ENCODE measurements around the gene SDC3.

SDC3 gene

GRCh38 chr1:30838996-30839395 lies 69.6 kb downstream of the SDC3 start:
- no peaks in the 10 kb centered on the region for H3K4me1 Mint-ChIP-seq (ENCODE audit: low read depth)
- no peak overlapping the region for H3K4me3 Mint-ChIP-seq
- no peaks in the 10 kb centered on the region for H3K36me3 Mint-ChIP-seq (ENCODE audit: low read depth)
- no peak overlapping the region for H3K27ac Mint-ChIP-seq
- peaks cover 57% of the 10 kb centered on the region for H3K27me3 Mint-ChIP-seq (ENCODE audit: low read depth)
- H3K9me3 Mint-ChIP-seq = no peaks in the 10 kb centered on the region

- no peak overlapping the region for H3K4me3 Mint-ChIP-seq
- peaks cover 59% of the 10 kb centered on the region for H3K27me3 Mint-ChIP-seq (ENCODE audit: low read depth)
- H3K27ac Mint-ChIP-seq = no peak overlapping the region
- no peaks in the 10 kb centered on the region for H3K4me1 Mint-ChIP-seq (ENCODE audit: low read depth)
- H3K36me3 Mint-ChIP-seq (ENCODE audit: low read depth) = no peaks in the 10 kb centered on the region
- H3K9me3 Mint-ChIP-seq = no peaks in the 10 kb centered on the region
Measured at GRCh38 chr1:30837653-30838052, 70.9 kb downstream of the SDC3 start.

- no peaks in the 10 kb centered on the region for H3K36me3 Mint-ChIP-seq (ENCODE audit: low read depth)
- no peak overlapping the region for H3K4me3 Mint-ChIP-seq
- H3K27me3 Mint-ChIP-seq (ENCODE audit: low read depth) = peaks cover 42% of the 10 kb centered on the region
- no peaks in the 10 kb centered on the region for H3K9me3 Mint-ChIP-seq
- no peak overlapping the region for H3K27ac Mint-ChIP-seq
- no peaks in the 10 kb centered on the region for H3K4me1 Mint-ChIP-seq (ENCODE audit: low read depth)
Measured at GRCh38 chr1:30834253-30834652, 74.3 kb downstream of the SDC3 start.

- Mint-ChIP-seq H3K4me3 (no peak overlapping the region), H3K27ac (no peak overlapping the region), H3K27me3 (ENCODE audit: low read depth) (peaks cover 45% of the 10 kb centered on the region), H3K4me1 (ENCODE audit: low read depth) (no peaks in the 10 kb centered on the region), H3K9me3 (no peaks in the 10 kb centered on the region), H3K36me3 (ENCODE audit: low read depth) (no peaks in the 10 kb centered on the region)
Measured at GRCh38 chr1:30830537-30830936, 78.0 kb downstream of the SDC3 start.

GRCh38 chr1:30829889-30830288 lies 78.7 kb downstream of the SDC3 start:
- no peaks in the 10 kb centered on the region for H3K36me3 Mint-ChIP-seq (ENCODE audit: low read depth)
- no peaks in the 10 kb centered on the region for H3K9me3 Mint-ChIP-seq
- peaks cover 51% of the 10 kb centered on the region for H3K27me3 Mint-ChIP-seq (ENCODE audit: low read depth)
- peaks cover under 1% of the 10 kb centered on the region for H3K4me1 Mint-ChIP-seq (ENCODE audit: low read depth)
- no peak overlapping the region for H3K27ac Mint-ChIP-seq
- no peak overlapping the region for H3K4me3 Mint-ChIP-seq

DNA sequence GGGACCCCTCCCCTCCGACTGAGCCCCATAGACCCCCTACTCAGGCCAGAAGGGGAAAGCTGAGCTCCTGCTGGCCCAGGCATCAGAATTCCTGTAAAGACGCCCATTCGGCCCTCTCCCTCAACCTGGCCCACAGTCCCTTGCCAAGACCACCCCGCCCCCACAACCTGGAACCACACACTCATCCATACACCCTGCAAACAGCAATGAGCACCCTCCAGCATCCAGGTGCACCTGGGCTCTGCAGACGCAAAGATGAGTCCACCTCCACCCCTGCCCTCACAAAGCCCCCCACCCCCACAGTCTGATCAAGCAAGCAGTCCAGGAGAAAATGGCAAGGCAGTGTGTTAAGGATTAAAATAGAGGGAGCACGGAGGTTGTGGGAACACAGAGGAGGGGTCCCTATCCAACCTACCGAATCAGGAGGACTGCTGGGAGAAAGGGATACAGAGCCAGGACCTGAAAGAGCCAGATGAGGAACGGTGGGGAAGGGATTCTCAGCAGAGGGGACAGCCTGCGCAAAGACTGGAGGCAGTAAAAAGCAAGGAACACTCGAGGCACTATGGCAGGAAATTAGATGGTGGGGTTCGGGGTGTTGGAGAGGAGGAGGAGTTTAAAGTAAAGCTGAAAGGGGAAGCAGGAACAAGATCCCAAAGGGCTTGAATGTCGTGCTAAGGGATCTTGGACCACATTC lies 83.7 kb downstream of the SDC3 start:
- no peaks in the 10 kb centered on the region for H3K9me3 Mint-ChIP-seq
- H3K36me3 Mint-ChIP-seq (ENCODE audit: low read depth) = no peaks in the 10 kb centered on the region
- peaks cover 68% of the 10 kb centered on the region for H3K27me3 Mint-ChIP-seq (ENCODE audit: low read depth)
- H3K4me1 Mint-ChIP-seq (ENCODE audit: low read depth) = peaks cover 13% of the 10 kb centered on the region
- H3K27ac Mint-ChIP-seq = no peak overlapping the region
- H3K4me3 Mint-ChIP-seq = no peak overlapping the region

DNA sequence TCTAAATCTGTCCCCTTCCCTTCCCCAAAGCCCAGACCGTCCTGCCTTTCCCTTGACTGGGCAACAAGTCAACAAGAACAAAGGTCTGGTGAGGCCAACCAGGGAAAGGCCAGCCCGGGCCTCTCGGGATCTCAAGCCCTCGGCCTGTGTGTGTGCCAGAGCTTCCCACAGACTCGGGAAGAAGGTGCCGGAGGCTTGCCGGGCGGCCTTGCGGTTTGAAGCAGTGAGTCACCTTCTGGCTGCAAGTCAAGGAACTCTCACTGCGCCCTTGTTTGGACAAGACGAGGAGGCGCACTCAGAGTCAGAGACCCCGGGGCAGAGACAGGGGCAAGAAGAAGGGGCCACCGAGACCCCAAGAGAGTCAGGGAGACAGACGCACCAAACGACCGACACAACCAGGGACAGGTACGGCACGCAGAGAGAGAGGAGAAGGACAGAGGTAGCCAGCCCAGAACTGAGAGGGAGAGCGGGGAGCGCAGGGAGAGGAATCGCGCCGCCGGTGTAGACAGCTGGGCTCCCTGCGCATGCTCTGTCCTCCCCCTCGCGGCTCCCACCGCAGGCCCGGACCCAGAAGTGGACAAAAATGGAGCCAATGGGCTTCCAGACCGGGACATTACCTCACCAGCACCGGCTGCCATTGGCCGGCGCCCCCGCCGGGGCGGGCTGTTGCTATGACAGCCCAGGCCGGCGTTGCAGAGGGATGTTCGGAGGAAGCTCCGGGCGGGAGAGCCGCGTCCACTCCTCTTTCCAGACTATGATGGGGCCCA lies 84.4 kb downstream of the SDC3 start:
- Mint-ChIP-seq H3K27ac (peak overlapping the region; percentile 37), H3K36me3 (ENCODE audit: low read depth) (no peaks in the 10 kb centered on the region), H3K4me1 (ENCODE audit: low read depth) (peaks cover 13% of the 10 kb centered on the region), H3K27me3 (ENCODE audit: low read depth) (peaks cover 66% of the 10 kb centered on the region), H3K9me3 (no peaks in the 10 kb centered on the region), H3K4me3 (peak overlapping the region; percentile 76)

- peaks cover 13% of the 10 kb centered on the region for H3K4me1 Mint-ChIP-seq (ENCODE audit: low read depth)
- H3K4me3 Mint-ChIP-seq = no peak overlapping the region
- H3K27me3 Mint-ChIP-seq (ENCODE audit: low read depth) = peaks cover 69% of the 10 kb centered on the region
- H3K36me3 Mint-ChIP-seq (ENCODE audit: low read depth) = no peaks in the 10 kb centered on the region
- H3K27ac Mint-ChIP-seq = no peak overlapping the region
- no peaks in the 10 kb centered on the region for H3K9me3 Mint-ChIP-seq
Measured at GRCh38 chr1:30823627-30823968, 85.0 kb downstream of the SDC3 start.

DNA sequence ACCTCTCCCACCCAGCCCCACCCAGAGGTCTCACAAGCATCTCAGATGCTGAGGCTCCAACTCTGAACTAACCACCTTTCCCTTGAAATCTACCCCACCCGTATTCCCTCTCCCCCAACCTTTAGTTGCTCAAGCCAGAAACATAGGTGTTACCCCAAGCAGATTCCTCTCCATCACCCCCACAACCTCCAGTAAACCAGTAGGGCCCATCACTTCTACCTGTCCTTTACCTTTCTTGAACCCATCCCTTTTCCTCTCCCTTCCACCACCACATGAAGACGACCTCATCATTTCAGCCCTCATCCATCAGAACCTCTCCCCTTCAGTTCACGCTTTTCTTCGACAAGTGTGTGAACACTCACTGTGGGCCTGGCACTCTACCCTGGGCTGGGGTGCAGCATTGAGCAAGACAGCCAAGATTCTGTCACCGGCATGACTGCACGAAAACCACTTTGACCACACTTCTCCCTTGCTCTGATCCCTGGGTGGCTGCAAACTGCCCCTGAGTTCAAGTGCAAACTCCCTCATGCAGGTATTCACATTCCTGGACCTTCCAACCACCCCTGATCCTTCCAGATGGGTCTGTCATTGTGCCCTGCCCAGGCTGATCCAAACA lies 85.5 kb downstream of the SDC3 start:
- Mint-ChIP-seq H3K27me3 (ENCODE audit: low read depth) (peaks cover 70% of the 10 kb centered on the region), H3K27ac (no peak overlapping the region), H3K4me3 (no peak overlapping the region), H3K9me3 (no peaks in the 10 kb centered on the region), H3K36me3 (ENCODE audit: low read depth) (no peaks in the 10 kb centered on the region), H3K4me1 (ENCODE audit: low read depth) (peaks cover 13% of the 10 kb centered on the region)

GRCh38 chr1:30822006-30822405 lies 86.6 kb downstream of the SDC3 start:
- Mint-ChIP-seq H3K9me3 (no peaks in the 10 kb centered on the region), H3K27me3 (ENCODE audit: low read depth) (peaks cover 67% of the 10 kb centered on the region), H3K27ac (no peak overlapping the region), H3K4me1 (ENCODE audit: low read depth) (peaks cover 13% of the 10 kb centered on the region), H3K4me3 (no peak overlapping the region), H3K36me3 (ENCODE audit: low read depth) (no peaks in the 10 kb centered on the region)

DNA sequence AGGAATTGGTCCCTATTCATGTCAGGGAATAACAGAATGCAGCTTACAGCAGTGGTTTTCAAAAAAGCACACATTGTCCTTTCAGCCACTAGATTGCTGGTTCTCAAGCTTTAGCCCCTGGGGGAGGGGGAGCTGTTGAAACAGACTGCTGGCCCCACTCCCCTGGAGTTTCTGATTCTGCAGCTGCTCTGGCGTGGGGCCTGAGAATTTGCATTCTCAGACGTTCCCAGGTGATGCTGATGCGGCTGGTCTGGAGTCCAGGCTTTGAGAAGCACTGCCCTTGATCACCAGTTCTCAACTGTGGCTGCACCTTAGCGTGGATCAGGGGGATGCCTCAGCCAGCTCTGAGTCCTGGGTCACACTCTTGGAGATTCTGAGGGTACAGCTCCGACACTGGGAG lies 88.3 kb downstream of the SDC3 start:
- no peak overlapping the region for H3K27ac Mint-ChIP-seq
- H3K27me3 Mint-ChIP-seq (ENCODE audit: low read depth) = peaks cover 58% of the 10 kb centered on the region
- H3K4me3 Mint-ChIP-seq = no peak overlapping the region
- no peaks in the 10 kb centered on the region for H3K36me3 Mint-ChIP-seq (ENCODE audit: low read depth)
- H3K9me3 Mint-ChIP-seq = no peaks in the 10 kb centered on the region
- H3K4me1 Mint-ChIP-seq (ENCODE audit: low read depth) = peaks cover 13% of the 10 kb centered on the region
